ENCODE data around the gene GTSE1.

GTSE1 gene

DNA sequence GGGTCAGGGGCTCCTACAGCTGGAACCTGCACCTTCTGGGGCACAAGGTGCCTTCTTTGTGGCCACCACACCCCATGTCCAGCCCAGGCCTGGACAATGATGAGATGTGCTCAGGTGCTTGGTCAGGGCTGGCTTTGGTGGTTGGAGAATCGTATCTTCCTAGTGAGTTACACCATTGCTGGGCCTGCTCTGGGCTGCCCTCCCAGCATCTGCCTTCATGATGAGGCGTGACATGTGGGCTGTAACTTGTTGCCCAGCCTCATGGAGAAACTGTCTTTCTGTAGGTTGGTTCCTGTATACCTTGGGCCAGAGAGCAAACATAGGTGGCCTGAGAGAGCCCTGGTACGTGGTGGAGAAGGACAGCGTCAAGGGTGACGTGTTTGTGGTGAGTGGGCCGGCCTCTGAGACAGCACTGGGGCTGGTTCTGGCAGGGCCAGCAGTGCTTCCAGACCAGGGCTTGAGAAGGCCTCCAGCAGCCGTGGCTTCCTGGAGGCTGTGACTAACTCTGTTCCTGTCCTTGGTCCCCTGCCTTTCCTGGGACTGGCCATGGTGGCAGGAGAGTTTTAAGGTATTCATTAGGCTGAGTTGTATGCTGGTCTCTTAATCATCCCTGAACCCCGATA is 56.9 kb downstream of the GTSE1 start:
- no peak for DNase-seq (ENCODE audit: low read depth)
- no peak overlapping the region for H3K4me3 ChIP-seq (ENCODE audit: low read length)
- no peak for TF ChIP-seq CTCF (conservative IDR thresholded peaks at IDR 0.05; ENCODE audit: low read depth, low read length)

GRCh38 chr22:46354176-46354992 is 57.7 kb downstream of the GTSE1 start:
- no peak for TF ChIP-seq CTCF (conservative IDR thresholded peaks at IDR 0.05; ENCODE audit: low read depth, low read length)
- DNase-seq (ENCODE audit: low read depth) = no peak
- H3K4me3 ChIP-seq (ENCODE audit: low read length) = no peak overlapping the region

GRCh38 chr22:46354993-46355305 is 58.3 kb downstream of the GTSE1 start:
- DNase-seq (ENCODE audit: low read depth) = no peak
- TF ChIP-seq CTCF (conservative IDR thresholded peaks at IDR 0.05; ENCODE audit: low read depth, low read length) = no peak
- no peak overlapping the region for H3K4me3 ChIP-seq (ENCODE audit: low read length)

- peak; percentile 85 for TF ChIP-seq CTCF (conservative IDR thresholded peaks at IDR 0.05; ENCODE audit: low read depth, low read length)
- DNase-seq (ENCODE audit: low read depth) = no peak
- H3K4me3 ChIP-seq (ENCODE audit: low read length) = no peak overlapping the region
Measured at GRCh38 chr22:46355369-46355995, 58.8 kb downstream of the GTSE1 start.

DNA sequence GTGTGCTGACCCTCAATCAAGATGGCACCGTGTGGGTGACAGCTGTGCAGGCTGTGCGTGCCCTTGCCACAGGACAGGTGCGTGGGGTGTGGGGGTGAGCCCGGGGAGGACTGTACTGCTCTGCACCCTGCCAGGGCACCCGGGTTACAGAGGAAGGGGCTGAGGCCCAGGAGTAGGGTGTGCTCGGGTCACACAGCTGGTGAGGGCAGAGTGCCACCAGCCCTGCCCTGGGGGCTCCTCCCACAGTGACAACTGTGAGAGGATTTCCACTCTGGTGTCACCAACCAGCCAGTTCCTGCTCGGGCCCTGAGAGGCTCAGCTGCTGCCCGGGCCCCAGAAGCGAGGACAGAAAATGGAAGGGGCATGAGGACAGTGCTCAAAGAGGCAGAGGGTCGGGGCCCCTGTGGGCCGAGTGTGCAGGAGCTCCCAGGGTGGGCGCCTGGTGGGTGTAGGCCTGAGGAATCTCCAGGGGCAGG is 59.4 kb downstream of the GTSE1 start:
- DNase-seq (ENCODE audit: low read depth) = no peak
- no peak overlapping the region for H3K4me3 ChIP-seq (ENCODE audit: low read length)
- TF ChIP-seq CTCF (conservative IDR thresholded peaks at IDR 0.05; ENCODE audit: low read depth, low read length) = no peak

GRCh38 chr22:46356496-46357480 is 60.1 kb downstream of the GTSE1 start:
- no peak for DNase-seq (ENCODE audit: low read depth)
- TF ChIP-seq CTCF (conservative IDR thresholded peaks at IDR 0.05; ENCODE audit: low read depth, low read length) = no peak
- no peak overlapping the region for H3K4me3 ChIP-seq (ENCODE audit: low read length)

All from retinal pigment epithelial cell (primary cell).